C4-2B (cell line): Measurements from ENCODE around the gene SPINK4.

Experiments used
- ZFX ChIP-seq: fragments of 450-650 bp; IDR thresholded peaks from 2 replicates; pipeline ENCODE4 v1.6.1; 2017
- TF ChIP-seq, protein P1 (sequence below): fragments of 450-650 bp; conservative IDR thresholded peaks from 2 replicates; pipeline ENCODE4 v1.5.1; 2017; ENCODE audit warnings: mild to moderate bottlenecking

DNA sequence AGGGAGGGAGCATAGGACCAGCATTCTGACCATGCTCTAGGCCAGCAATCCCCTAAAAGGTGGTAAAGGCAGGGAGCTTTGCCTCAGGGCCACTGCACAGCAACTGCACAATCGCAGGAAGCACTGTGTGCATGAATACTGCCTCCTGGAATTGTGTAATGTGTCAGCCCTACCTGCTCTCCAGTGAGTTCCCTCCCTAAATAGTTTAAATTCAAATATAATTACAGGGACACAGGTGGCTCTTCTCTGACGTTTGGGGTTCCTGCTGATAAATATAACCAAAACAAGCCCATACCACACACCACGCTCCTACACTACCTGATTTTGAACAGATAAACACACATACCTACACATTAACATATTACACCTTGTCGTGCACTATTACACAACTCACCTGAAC, 15.5 kb downstream of the SPINK4 start:
- TF ChIP-seq, protein P1, sequence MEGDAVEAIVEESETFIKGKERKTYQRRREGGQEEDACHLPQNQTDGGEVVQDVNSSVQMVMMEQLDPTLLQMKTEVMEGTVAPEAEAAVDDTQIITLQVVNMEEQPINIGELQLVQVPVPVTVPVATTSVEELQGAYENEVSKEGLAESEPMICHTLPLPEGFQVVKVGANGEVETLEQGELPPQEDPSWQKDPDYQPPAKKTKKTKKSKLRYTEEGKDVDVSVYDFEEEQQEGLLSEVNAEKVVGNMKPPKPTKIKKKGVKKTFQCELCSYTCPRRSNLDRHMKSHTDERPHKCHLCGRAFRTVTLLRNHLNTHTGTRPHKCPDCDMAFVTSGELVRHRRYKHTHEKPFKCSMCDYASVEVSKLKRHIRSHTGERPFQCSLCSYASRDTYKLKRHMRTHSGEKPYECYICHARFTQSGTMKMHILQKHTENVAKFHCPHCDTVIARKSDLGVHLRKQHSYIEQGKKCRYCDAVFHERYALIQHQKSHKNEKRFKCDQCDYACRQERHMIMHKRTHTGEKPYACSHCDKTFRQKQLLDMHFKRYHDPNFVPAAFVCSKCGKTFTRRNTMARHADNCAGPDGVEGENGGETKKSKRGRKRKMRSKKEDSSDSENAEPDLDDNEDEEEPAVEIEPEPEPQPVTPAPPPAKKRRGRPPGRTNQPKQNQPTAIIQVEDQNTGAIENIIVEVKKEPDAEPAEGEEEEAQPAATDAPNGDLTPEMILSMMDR = no peak
- no peak for TF ChIP-seq ZFX
